ENCODE results near the gene PRKCD.

The PRKCD gene

GRCh38 chr3:53193466-53194209, 32.6 kb downstream of the PRKCD start:
- no peak for DNase-seq

- no peak for DNase-seq
These were observed 33.4 kb downstream of the PRKCD start for GRCh38 chr3:53194210-53195065.

- DNase-seq: no peak
These were observed 34.0 kb downstream of the PRKCD start for GRCh38 chr3:53195066-53195450.

GRCh38 chr3:53195602-53196574, 34.9 kb downstream of the PRKCD start:
- peak; percentile 36 for DNase-seq

GRCh38 chr3:53196575-53197407, 35.8 kb downstream of the PRKCD start:
- DNase-seq: no peak

GRCh38 chr3:53198256-53198977, 37.4 kb downstream of the PRKCD start:
- DNase-seq: no peak

GRCh38 chr3:53198996-53199395, 38.0 kb downstream of the PRKCD start:
- no peak for DNase-seq

- no peak for DNase-seq
These were observed 38.8 kb downstream of the PRKCD start for GRCh38 chr3:53199834-53200233.

GRCh38 chr3:53200501-53201498, 39.8 kb downstream of the PRKCD start:
- no peak for DNase-seq

GRCh38 chr3:53202331-53203015, 41.5 kb downstream of the PRKCD start:
- DNase-seq: no peak

- no peak for DNase-seq
These were observed 51.0 kb downstream of the PRKCD start for GRCh38 chr3:53211706-53212702.

GRCh38 chr3:53213276-53213675, 52.3 kb downstream of the PRKCD start:
- no peak for DNase-seq

- DNase-seq: no peak
These were observed 54.8 kb downstream of the PRKCD start for GRCh38 chr3:53215816-53216215.

- no peak for DNase-seq
These were observed 55.7 kb downstream of the PRKCD start for GRCh38 chr3:53216723-53217122.

GRCh38 chr3:53217175-53217574, 56.2 kb downstream of the PRKCD start:
- DNase-seq: no peak

GRCh38 chr3:53218131-53218530, 57.1 kb downstream of the PRKCD start:
- DNase-seq: no peak

- peak; percentile 49 for DNase-seq
These were observed 59.0 kb downstream of the PRKCD start for GRCh38 chr3:53219895-53220483.

GRCh38 chr3:53221345-53221744, 60.3 kb downstream of the PRKCD start:
- DNase-seq: no peak

All from activated CD4-positive, alpha-beta T cell treated with anti-CD3 and anti-CD28 coated beads for 1 hour (primary cell).